Measurements from ENCODE around the gene LCA5L.

- TF ChIP-seq CTCF (IDR thresholded peaks at IDR 0.05) (no peak), POLR2A (IDR thresholded peaks at IDR 0.05) (no peak)
Measured at GRCh38 chr21:39452207-39452969, 6.8 kb upstream of the LCA5L start.

All from adrenal gland (tissue), 5 donors.